Renal pelvis (tissue), 4 donors: ENCODE results near the gene YJU2. TPM values are rescaled to one million over a fixed set of nuclear protein-coding genes. Genes with fewer than 3 reads are reported as not detected.

Experiments used
- DNase-seq: peaks from one replicate; pipeline ENCODE4 v3.0.0-alpha.2; 2013
- polyA plus RNA-seq, 3 donors: library from polyadenylated mRNA; unstranded; fragments of 120-200 nt; gene quantifications; one replicate each; pipeline ENCODE4 v1.2.1, GENCODE V29; 2013; ENCODE audit not compliant: insufficient read length in 3 of 3

YJU2 gene
- polyA plus RNA-seq, 3 donors = 24.0 to 28.1 (median 24.9) TPM

- no peak for DNase-seq
Observed at GRCh38 chr19:4295972-4296771, 49.3 kb downstream of the YJU2 start.

- no peak for DNase-seq
Observed at GRCh38 chr19:4297901-4298809, 51.3 kb downstream of the YJU2 start.

GRCh38 chr19:4298810-4299550, 52.1 kb downstream of the YJU2 start:
- no peak for DNase-seq

GRCh38 chr19:4300589-4300988, 53.7 kb downstream of the YJU2 start:
- no peak for DNase-seq

GRCh38 chr19:4301590-4302242, 54.8 kb downstream of the YJU2 start:
- DNase-seq = no peak

- no peak for DNase-seq
Observed at GRCh38 chr19:4302243-4302640, 55.4 kb downstream of the YJU2 start, which contains the start of gene TMIGD2. Gene TMIGD2, minus strand, starts transcription at chr19:4302389. Its CDS starts 4 bp downstream, at chr19:4302385.

- DNase-seq = no peak
Observed at GRCh38 chr19:4303819-4304537, 57.1 kb downstream of the YJU2 start.

- DNase-seq = no peak
Observed at GRCh38 chr19:4304538-4305256, 57.8 kb downstream of the YJU2 start, which contains the start of gene FSD1. Gene FSD1, plus strand, starts transcription at chr19:4304598. Its CDS starts 149 bp downstream, at chr19:4304747.

GRCh38 chr19:4305257-4305612, 58.4 kb downstream of the YJU2 start:
- DNase-seq = no peak

GRCh38 chr19:4305659-4306058, 58.8 kb downstream of the YJU2 start:
- DNase-seq = no peak

GRCh38 chr19:4310247-4311121, 63.6 kb downstream of the YJU2 start:
- DNase-seq = no peak

- no peak for DNase-seq
Observed at GRCh38 chr19:4313847-4314490, 67.1 kb downstream of the YJU2 start.

- no peak for DNase-seq
Observed at GRCh38 chr19:4316956-4317355, 70.1 kb downstream of the YJU2 start.

- DNase-seq = no peak
Observed at GRCh38 chr19:4318460-4318859, 71.6 kb downstream of the YJU2 start.
